ENCODE data around the gene CLSTN2.

CLSTN2 gene

DNA sequence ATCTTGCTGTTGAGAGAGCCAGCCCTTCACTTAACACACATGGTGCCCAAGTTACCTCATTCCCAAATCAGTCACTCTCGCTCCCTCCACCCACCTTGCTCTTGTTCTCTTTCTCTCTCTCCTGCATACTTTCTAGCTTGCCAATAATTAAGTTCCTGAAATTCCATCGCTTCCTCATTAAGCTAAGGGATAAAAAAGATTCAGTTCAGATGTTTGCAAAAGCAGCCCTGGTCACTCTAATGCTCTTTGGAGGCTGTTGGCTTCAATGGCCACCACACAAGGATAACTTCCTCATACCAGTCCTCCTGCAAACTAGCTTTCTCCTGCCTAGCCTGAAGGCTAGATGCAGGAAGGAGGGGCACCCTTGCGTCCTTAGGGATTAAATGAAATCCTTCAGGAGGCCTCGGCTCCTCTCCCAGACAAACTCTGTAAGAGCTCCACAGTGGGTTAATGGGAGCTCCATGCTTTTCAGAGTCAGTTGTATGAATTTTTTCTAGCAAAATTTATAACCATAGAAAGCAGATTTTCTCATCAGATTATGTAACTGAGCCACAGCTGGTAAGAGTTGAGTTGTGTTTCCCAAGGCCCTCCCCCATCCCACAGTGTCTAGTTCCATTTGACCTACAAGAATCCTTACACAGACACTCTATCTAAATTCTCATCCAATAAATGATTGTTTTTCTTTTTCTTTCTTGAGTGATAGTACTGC is 566.2 kb downstream of the CLSTN2 start:
- no peak for DNase-seq (ENCODE audit: low read depth in 3 of 3)

GRCh38 chr3:140501770-140502364 is 566.9 kb downstream of the CLSTN2 start:
- no peak for DNase-seq (ENCODE audit: low read depth in 3 of 3)

- DNase-seq (ENCODE audit: low read depth in 3 of 3), result no peak
These were observed 570.2 kb downstream of the CLSTN2 start for GRCh38 chr3:140505213-140505612.

- DNase-seq (ENCODE audit: low read depth in 3 of 3), result no peak
These were observed 570.9 kb downstream of the CLSTN2 start for GRCh38 chr3:140505876-140506275.

DNA sequence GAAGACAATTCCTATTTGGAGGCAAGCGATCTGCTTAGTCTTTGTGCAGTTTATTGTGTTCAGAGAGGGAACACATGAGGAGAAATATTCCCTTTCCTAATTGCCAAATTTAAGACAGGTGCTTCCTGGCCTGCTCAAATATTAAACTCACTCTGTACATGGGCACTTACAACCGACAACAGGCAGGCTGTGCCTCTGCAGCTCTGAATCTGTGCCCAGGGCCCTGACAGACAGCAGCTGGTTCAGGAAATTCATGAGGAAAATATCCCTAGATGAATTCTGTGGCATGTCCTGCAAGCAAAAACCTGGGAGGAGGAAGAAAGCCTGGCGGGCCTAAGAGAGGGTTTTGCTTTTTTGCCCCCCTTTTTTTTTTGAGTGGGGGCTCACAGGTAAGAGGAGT is 573.6 kb downstream of the CLSTN2 start:
- no peak for DNase-seq (ENCODE audit: low read depth in 3 of 3)

- no peak for DNase-seq (ENCODE audit: low read depth in 3 of 3)
These were observed 574.5 kb downstream of the CLSTN2 start for GRCh38 chr3:140509534-140509933.

DNA sequence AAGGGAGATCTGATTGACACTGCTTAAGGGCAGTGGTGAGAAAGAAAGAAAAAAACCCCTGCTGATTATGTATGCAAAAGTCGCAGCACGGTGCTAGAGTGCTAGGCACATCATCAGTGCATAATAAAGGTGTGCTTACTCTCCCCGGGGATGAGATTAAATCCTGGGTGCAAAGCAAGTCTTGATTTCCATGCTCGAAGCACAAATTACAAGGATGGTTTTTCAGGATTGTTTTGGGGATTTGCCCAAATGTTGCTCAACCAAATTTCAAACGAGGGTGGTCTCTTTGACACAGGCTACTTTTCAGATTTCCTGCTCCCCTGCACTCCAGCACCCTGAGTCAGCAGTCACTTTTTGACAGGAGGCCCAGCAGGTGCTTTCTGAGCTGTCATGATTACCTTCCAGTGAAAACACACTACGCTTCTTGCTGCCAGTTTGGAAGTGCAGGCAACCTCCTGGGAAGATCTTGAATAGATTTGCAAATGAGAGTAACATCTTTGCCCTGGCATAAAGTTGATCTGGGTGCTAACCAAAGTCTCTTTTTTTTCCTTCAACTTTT is 575.4 kb downstream of the CLSTN2 start:
- no peak for DNase-seq (ENCODE audit: low read depth in 3 of 3)

DNA sequence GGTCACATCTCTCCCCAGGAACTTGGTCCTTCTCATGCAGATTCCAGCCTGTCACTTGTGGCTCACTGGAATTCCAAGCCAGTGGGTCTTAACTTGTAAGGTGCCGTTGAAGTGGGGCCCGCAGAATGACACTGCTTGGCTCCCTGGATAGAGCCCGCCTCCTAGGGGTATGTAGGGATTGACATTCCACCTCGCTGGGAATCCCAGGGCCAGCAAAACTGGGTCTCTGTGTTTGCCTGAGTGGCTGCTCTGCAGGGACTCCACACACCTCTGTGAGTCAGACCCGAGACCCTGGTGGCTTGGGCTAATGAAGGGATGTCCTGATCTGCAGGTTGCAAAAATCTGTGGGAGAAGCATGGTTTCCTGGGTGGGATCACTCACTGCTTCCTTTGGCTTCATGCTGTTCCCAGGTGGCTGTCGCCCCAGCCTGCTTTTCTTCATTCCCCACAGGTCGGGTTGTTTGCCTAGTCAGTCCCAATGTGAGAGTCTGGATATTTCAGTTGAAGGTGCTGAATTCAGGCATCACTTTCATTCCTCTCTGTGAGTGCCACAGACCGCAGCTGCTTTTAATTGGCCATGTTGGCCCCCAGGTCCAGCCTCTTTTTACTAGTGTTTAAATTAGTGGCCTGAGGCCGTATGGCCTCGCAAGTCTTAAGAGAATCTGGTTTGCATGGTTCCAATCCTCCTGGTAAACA is 586.9 kb downstream of the CLSTN2 start:
- no peak for DNase-seq (ENCODE audit: low read depth in 3 of 3)

- no peak for DNase-seq (ENCODE audit: low read depth in 3 of 3)
These were observed 587.8 kb downstream of the CLSTN2 start for GRCh38 chr3:140522653-140523380.

GRCh38 chr3:140523600-140523999 is 588.6 kb downstream of the CLSTN2 start:
- no peak for DNase-seq (ENCODE audit: low read depth in 3 of 3)

DNA sequence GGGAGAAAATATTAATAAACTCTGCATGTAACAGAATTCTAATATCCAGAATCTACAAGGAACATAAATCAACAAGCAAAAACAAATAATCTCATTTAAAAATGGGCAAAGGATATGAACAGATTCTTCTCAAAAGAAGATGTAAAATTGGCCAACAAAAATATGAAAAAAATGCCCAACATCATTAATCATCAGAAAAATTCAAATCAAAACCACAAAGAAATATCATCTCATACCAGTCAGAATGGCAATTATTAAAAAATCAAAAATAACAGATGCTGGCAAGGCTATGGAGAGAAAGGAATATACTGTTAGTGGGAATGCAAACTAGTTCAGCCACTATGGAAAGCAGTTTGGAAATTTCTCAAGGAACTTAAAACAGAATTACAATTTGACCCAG is 592.2 kb downstream of the CLSTN2 start:
- DNase-seq (ENCODE audit: low read depth in 3 of 3), result no peak

GRCh38 chr3:140529096-140529495 is 594.1 kb downstream of the CLSTN2 start:
- DNase-seq (ENCODE audit: low read depth in 3 of 3), result no peak

DNA sequence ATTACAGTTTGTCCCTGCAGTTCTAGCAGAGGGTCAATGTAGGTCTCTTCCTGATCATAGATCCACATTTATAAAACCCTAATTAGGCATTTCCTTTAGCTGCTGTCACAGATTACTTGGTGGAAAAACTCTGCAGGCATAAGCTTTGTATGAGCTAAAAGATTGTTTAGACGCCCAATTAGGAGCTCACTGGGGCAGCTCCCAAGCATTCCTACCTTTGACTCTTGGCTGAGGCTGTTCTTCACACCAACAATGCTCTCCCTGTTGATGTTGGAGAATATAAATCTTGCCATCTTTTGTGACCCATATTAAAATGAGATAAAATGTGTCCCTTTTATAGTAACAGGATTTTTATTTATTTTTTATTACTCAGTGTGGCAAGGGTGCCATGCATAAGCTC is 594.6 kb downstream of the CLSTN2 start:
- DNase-seq (ENCODE audit: low read depth in 3 of 3), result no peak

DNA sequence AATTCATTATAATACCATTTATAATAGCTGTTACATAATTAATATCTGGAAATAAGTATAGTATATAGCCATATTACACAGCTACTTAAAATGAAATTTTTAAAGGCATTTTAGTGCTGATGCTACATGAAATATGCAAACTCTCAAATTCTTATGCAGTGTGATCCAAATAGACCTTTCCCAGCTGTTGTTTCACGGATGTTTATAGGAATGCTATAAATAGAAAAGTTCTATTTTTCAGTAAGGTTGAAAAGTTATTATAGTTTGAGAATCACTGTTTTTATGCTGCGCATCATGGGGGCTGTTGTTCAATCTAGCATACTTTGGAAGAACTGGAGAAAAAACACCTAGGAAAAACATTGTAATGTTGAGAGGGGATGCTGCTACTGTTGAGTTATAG is 595.1 kb downstream of the CLSTN2 start:
- no peak for DNase-seq (ENCODE audit: low read depth in 3 of 3)

- no peak for DNase-seq (ENCODE audit: low read depth in 3 of 3)
These were observed 595.6 kb downstream of the CLSTN2 start for GRCh38 chr3:140530603-140531002.

DNA sequence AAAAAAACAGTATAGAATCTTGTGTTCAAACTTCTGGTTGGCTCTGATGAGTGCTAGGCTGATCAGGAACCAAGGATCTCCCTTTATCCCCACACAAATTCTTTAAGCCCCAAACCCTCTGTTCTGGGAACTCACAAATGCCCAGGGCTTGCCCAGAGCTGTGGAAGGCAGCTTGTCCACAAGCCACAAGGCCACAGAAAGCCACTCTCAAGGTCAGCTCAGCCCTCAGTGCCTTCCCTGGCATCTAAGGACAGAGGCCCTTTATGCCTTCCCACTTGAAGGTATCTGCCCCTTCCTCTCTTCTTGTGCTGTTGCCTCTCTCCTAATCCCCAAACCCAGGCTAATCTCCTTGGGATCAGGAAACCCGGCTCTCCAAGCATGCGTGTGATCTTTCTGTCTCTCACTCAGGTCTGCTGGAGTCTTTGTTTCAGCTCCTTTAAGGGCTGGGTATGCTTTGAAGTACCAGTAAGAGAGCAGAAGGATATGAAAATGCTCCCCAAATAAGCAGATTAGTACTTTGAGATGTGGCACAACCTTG is 597.9 kb downstream of the CLSTN2 start:
- no peak for DNase-seq (ENCODE audit: low read depth in 3 of 3)

GRCh38 chr3:140536926-140537726 is 602.1 kb downstream of the CLSTN2 start:
- no peak for DNase-seq (ENCODE audit: low read depth in 3 of 3)

DNA sequence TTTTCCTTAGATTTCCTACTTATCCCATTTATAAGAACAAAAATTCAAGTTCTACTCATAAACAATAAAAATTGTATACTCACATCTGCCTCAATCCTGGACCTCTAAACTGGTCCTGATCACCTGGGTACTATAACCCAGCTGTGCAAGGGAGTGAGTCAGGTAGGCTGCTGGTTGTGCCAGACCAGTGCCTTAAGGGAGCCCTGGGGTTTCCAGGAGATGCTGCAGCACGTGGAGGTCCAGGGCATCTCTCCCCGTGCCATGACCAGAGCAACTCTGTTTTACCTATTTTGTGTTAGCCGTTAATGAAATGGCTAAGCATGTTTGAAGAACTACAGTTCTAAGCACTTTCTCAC is 602.7 kb downstream of the CLSTN2 start:
- no peak for DNase-seq (ENCODE audit: low read depth in 3 of 3)

DNA sequence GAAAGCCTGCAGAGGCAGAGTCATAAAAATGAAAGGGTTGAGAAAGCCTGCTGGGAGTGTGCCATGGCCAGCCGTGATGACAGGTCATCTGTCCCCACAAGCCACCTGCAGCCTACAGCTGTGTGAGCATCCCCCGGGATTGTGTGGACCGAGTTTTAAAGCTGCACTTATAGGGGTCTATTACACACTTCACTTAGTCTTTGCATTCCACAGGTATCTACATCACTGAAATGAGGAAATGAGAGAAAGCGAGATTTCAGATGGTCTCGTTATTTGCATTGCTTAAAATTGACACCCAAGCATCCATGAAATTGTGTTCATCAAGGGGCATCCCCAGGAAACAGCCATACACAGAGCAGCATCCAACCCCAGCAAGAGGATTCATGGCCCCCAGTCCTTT is 605.3 kb downstream of the CLSTN2 start:
- DNase-seq (ENCODE audit: low read depth in 3 of 3), result no peak

GRCh38 chr3:140541975-140542653 is 607.1 kb downstream of the CLSTN2 start:
- DNase-seq (ENCODE audit: low read depth in 3 of 3), result no peak

DNA sequence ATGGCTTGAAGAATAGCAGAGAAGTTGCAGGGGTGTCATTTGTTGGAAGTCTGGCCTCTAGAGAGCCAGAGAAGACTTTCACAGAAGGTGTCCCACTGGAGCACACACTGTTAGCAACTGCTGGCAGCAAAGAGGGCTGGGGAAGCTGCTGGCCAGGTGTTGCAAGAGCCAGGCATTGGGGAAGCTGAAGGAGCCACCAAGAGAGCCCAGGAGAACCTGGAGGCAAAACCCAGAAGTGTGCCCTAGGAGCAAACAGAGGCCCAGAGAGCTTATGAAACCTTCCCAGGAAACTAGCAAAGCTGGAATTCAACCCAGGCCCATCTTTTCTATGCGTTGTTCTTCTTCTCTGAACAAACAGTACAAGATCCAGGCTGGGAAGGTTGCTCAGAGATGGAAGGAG is 610.2 kb downstream of the CLSTN2 start:
- DNase-seq (ENCODE audit: low read depth in 3 of 3), result no peak

Measured in stimulated activated CD4-positive, alpha-beta T cell treated with anti-CD3 and anti-CD28 coated beads, TNF-alpha, amount 100 ng/mL, for 48 hours (primary cell).